ENCODE data around the gene KRTAP10-10. TPM values are rescaled to one million over a fixed set of nuclear protein-coding genes. Genes with fewer than 3 reads are reported as not detected.
"Not testable (repeated sequence)": the region's sequence is repeated elsewhere in the genome, so short reads cannot be mapped to it uniquely, and the experiment has no call there.

Gene KRTAP10-10
- total RNA-seq, 2 donors from 2014 or later = not detected

DNA sequence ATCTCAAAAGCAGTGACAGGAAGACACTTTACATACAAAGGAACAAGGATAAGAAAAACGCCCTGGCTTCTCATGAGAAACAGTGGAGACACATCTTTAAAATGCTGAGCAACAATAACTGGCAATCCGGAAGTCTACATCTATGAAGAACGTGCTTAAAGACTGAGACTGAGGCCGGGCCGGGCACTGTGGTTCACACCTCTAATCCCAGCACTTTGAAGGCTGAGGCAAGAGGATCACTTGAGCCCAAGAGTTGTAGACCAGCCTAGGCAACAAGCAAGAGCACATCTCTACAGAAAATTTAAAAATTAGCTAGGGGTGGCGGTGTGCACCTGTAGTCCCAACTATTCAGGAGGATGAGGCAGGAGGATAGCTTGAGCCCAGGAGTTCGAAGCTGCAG lies 46.9 kb downstream of the KRTAP10-10 start:
- no peak overlapping the region for H3K27ac ChIP-seq
- H3K36me3 ChIP-seq (replicated peaks in 1 of 2; ENCODE audit: insufficient read depth in 1 of 2, low read depth in 2 of 2) = no peaks in the 10 kb centered on the region
- no peak for ATAC-seq
- H3K4me3 ChIP-seq = no peak overlapping the region
- intact Hi-C loops (cut with DNase I) = no loop called here
- H3K27me3 ChIP-seq = no peaks in the 10 kb centered on the region
- TF ChIP-seq POLR2A (IDR thresholded peaks at IDR 0.05) = no peak
- TF ChIP-seq, protein P1, sequence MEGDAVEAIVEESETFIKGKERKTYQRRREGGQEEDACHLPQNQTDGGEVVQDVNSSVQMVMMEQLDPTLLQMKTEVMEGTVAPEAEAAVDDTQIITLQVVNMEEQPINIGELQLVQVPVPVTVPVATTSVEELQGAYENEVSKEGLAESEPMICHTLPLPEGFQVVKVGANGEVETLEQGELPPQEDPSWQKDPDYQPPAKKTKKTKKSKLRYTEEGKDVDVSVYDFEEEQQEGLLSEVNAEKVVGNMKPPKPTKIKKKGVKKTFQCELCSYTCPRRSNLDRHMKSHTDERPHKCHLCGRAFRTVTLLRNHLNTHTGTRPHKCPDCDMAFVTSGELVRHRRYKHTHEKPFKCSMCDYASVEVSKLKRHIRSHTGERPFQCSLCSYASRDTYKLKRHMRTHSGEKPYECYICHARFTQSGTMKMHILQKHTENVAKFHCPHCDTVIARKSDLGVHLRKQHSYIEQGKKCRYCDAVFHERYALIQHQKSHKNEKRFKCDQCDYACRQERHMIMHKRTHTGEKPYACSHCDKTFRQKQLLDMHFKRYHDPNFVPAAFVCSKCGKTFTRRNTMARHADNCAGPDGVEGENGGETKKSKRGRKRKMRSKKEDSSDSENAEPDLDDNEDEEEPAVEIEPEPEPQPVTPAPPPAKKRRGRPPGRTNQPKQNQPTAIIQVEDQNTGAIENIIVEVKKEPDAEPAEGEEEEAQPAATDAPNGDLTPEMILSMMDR (IDR thresholded peaks at IDR 0.05) = no peak
- H3K9me3 ChIP-seq = no peaks in the 10 kb centered on the region
- WGBS, 2 donors = 57 to 58% methylated on average over 7 of the region's 7 CpGs
- no peak for DNase-seq
- no peaks in the 10 kb centered on the region for H3K4me1 ChIP-seq

DNA sequence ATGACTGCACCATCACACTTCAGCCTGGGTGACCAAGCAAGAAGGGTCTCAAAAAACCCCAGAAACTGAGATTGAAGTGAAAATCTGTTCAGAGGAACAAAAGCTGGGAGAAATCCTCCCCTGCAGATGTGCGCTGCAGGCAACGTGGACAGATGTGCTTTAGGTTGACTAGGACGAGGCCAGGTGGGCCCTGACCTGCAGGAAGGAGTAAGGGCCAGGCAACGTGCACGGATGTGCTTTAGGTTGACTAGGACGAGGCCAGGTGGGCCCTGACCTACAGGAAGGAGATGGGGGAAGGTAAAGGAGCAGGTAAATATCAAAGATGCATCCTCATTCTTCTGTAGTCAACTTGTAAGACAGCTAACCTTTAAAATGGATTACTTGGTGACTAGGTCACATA lies 47.3 kb downstream of the KRTAP10-10 start:
- Histone ChIP-seq H3K36me3 (replicated peaks in 1 of 2; ENCODE audit: insufficient read depth in 1 of 2, low read depth in 2 of 2) (no peaks in the 10 kb centered on the region), H3K9me3 (no peaks in the 10 kb centered on the region), H3K27me3 (no peaks in the 10 kb centered on the region), H3K4me3 (no peak overlapping the region), H3K4me1 (no peaks in the 10 kb centered on the region), H3K27ac (no peak overlapping the region)
- no peak for DNase-seq
- intact Hi-C loops (cut with DNase I) = no loop called here
- 39 to 50% methylated on average over 6 of the region's 6 CpGs for WGBS, 2 donors
- TF ChIP-seq, protein P1 (IDR thresholded peaks at IDR 0.05) = no peak
- no peak for TF ChIP-seq POLR2A (IDR thresholded peaks at IDR 0.05)
- ATAC-seq = no peak

DNA sequence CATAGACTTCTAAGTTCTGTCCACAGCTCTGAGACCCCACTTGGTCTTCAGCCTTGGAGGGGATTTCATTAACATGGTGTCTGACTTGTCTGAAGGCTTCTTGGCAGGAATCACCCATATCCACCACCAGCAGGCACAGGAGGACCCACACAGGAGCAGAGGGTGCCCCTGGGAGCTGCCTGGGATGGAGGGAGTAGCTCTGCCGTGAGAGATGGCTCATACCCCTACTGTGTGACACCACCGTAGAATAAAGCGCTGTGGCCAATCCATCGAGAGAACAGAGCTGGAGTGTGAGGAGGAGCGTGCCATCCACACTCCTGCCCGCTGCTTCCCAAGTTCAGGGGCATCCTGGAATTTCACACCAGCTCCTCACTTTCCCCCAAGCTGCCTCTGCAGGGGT lies 47.9 kb downstream of the KRTAP10-10 start:
- intact Hi-C loops (cut with DNase I); H3K36me3 ChIP-seq (replicated peaks in 1 of 2; ENCODE audit: insufficient read depth in 1 of 2, low read depth in 2 of 2); H3K4me3 ChIP-seq; H3K27ac ChIP-seq; H3K4me1 ChIP-seq; ATAC-seq; H3K9me3 ChIP-seq; H3K27me3 ChIP-seq; DNase-seq: not testable (repeated sequence)
- 47 to 62% methylated on average over 4 to 6 of the region's 6 CpGs for WGBS, 2 donors

DNA sequence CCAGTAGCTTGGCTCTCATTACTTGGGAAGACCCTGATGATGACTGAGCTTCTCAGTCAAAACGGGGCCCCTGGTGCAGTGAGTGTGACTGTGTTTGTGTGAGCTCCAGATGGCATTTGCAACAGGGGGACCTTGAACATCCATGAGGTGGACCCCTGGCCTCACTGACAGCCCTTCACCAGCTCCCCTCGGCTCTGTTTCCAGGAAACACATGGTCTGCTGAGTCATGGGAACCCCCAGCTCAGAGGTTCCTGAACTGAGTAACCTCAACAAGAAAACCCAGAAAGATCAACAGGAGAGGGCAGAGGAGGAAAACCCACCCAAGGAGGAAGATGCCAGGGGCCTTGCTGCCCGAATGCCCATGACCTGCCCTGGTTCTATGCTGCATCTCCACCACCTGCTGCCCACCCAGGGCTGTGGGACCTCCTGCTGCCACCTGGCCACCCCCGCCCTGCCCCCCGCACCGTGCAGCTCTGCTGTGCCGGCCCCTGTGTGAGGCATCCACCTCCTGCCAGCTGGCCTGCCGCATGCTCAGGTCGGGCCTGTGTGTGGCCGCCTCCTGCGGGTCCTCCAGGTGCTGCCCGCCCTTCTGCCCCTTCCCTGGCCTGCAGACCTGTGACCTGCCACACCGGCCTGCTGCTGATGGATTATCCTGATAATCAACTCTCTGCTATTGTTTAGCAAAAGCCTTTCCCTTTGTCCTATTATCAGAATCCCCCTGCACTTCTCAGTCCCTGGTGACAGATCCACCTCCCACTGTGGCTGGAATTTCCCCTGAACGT lies 49.0 kb downstream of the KRTAP10-10 start:
- Histone ChIP-seq H3K4me3 (no peak overlapping the region), H3K36me3 (replicated peaks in 1 of 2; ENCODE audit: insufficient read depth in 1 of 2, low read depth in 2 of 2) (no peaks in the 10 kb centered on the region), H3K9me3 (no peaks in the 10 kb centered on the region), H3K4me1 (no peaks in the 10 kb centered on the region), H3K27ac (no peak overlapping the region), H3K27me3 (no peaks in the 10 kb centered on the region)
- TF ChIP-seq, protein P1 (IDR thresholded peaks at IDR 0.05) = no peak
- TF ChIP-seq POLR2A (IDR thresholded peaks at IDR 0.05) = no peak
- intact Hi-C loops (cut with DNase I) = no loop called here
- WGBS, 2 donors = 18 to 29% methylated on average over 2 to 11 of the region's 14 CpGs
- DNase-seq (no peak), ATAC-seq (no peak)

DNA sequence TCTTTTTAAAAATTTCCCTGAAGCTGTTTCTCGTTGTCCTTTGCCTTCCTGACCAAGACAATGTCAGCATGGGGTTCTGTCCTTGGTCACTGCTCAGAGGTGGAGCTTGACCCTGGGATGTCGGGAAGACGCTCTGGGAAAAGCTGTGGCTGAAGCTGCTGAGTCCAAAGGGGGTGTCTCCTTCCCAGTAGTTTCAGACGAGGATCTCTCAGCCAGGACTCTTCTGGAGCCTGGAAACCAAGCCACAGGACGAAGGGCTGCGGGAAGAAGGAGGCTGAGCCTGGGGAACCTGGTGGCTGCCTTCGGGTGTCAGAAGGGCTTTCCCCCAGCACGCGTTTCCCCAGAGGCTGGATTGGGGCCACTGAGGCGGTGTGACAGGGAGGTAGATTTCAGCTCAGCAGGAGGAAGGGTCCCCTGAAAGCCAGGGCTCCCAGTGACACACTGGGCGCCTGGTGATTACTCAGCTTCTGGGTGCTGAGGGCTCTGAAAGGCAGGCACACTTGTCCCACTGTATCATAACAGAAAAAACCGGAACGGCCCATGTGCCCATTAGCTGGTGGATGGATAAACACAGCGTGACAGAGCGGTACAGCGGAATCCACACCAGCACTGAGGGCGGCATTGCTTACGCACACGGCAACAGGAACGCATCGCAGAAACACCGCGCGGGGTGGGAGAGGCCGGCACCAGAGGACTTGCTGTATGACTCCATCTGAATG lies 49.8 kb downstream of the KRTAP10-10 start:
- H3K27me3 ChIP-seq = no peaks in the 10 kb centered on the region
- ATAC-seq (no peak), DNase-seq (no peak)
- H3K9me3 ChIP-seq = no peaks in the 10 kb centered on the region
- TF ChIP-seq, protein P1 (IDR thresholded peaks at IDR 0.05) = no peak
- no peak for TF ChIP-seq POLR2A (IDR thresholded peaks at IDR 0.05)
- H3K4me3 ChIP-seq = no peak overlapping the region
- H3K4me1 ChIP-seq = no peaks in the 10 kb centered on the region
- intact Hi-C loops (cut with DNase I) = no loop called here
- H3K36me3 ChIP-seq (replicated peaks in 1 of 2; ENCODE audit: insufficient read depth in 1 of 2, low read depth in 2 of 2) = no peaks in the 10 kb centered on the region
- WGBS, 2 donors = 39 to 48% methylated on average over 23 to 25 of the region's 25 CpGs
- no peak overlapping the region for H3K27ac ChIP-seq

Measured in body of pancreas (tissue), 4 donors.